ENCODE results near the gene EPS8L3.

- TF ChIP-seq CTCF (IDR thresholded peaks at IDR 0.05), result no peak
- TF ChIP-seq POLR2A (IDR thresholded peaks at IDR 0.05), result no peak
These were observed 41.9 kb upstream of the EPS8L3 start for GRCh38 chr1:109805486-109806165.
